Measurements from ENCODE around the gene ASTN1.
"Not testable (repeated sequence)": the region's sequence is repeated elsewhere in the genome, so short reads cannot be mapped to it uniquely, and the experiment has no call there.

The ASTN1 gene

GRCh38 chr1:177080564-177080963, 83.9 kb downstream of the ASTN1 start:
- no peak overlapping the region for H3K9ac ChIP-seq (ENCODE audit: low read length)
- H2AFZ ChIP-seq (ENCODE audit: low read depth, low read length) = no peak overlapping the region
- H3K4me3 ChIP-seq (ENCODE audit: insufficient read depth in 1 of 2, low read depth in 1 of 2, low read length in 2 of 2) = no peak overlapping the region
- WGBS = 66% methylated on average over 4 of the region's 4 CpGs
- no peaks in the 10 kb centered on the region for H3K9me3 ChIP-seq (ENCODE audit: control insufficient read depth, low read length)
- H3K4ac ChIP-seq (ENCODE audit: low read depth in 1 of 2, low read length in 2 of 2) = no peak overlapping the region
- H3K4me1 ChIP-seq (ENCODE audit: control insufficient read depth, insufficient read depth, low read depth, low read length) = peaks cover 11% of the 10 kb centered on the region
- no peaks in the 10 kb centered on the region for H3K79me1 ChIP-seq (replicated peaks; ENCODE audit: low read length, poor library complexity, severe bottlenecking)
- H4K91ac ChIP-seq (ENCODE audit: low read length) = no peak overlapping the region
- no peak overlapping the region for H3K14ac ChIP-seq (ENCODE audit: low read length in 2 of 2)
- H2BK120ac ChIP-seq (ENCODE audit: low read depth, low read length) = no peak overlapping the region
- H2BK12ac ChIP-seq (ENCODE audit: low read length in 2 of 2) = no peak overlapping the region
- no peak overlapping the region for H3K4me2 ChIP-seq (ENCODE audit: low read length, poor library complexity, severe bottlenecking)
- no peak overlapping the region for H3K18ac ChIP-seq (ENCODE audit: low read depth in 1 of 2, low read length in 2 of 2)
- H2BK5ac ChIP-seq (ENCODE audit: low read depth, low read length, poor library complexity, severe bottlenecking) = no peak overlapping the region
- H3K36me3 ChIP-seq (ENCODE audit: control insufficient read depth in 1 of 2, insufficient read depth in 2 of 2, low read depth in 1 of 2, low read length in 2 of 2) = no peaks in the 10 kb centered on the region
- H2BK15ac ChIP-seq (ENCODE audit: low read depth, poor library complexity, severe bottlenecking) = no peak overlapping the region
- H3K27me3 ChIP-seq (ENCODE audit: control insufficient read depth in 1 of 2, insufficient read depth in 1 of 2, low read length in 2 of 2) = no peaks in the 10 kb centered on the region
- H3K27ac ChIP-seq (ENCODE audit: low read length, poor library complexity, severe bottlenecking) = no peak overlapping the region
- H3K23ac ChIP-seq (ENCODE audit: low read length in 2 of 2) = no peak overlapping the region
- no peak overlapping the region for H4K8ac ChIP-seq (ENCODE audit: low read length)
- no peak overlapping the region for H2AK5ac ChIP-seq (ENCODE audit: low read length, severe bottlenecking)
- DNase-seq = no peak

DNA sequence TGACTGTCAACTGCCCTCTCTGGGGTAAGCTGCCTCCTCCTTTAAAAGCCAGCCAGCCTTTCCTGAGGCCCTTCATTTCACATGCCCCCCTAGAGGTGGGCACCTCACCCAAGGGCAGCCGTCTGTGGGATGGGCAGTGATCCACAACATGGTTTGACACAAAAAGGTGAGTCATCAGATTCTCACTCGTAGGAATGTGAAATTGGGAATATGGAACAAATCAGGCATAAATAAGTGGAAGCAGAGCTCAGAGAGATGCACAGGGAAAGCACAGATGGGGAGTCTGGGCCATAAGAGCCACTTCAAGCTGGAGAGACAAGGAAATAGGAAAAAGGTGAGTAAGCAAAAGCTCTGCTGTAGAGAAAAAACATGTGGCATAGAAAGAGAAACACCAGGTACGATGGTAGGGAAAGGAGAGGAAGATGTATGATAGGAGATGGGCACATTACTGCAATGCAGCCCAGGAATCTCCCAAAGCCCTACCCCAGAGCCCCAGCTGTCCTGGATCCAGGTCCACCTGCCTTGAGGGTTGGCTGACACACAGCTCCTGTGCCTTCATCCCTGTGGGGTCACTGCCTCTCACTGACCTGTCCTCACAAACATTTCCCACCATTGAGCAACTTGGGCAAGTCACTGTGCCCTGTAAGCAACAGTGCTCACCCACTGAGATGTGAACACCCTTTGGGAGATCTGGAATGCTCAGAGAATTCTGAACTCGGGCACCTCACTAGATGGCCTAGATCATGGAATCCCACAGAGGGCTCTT, 86.6 kb downstream of the ASTN1 start:
- no peak overlapping the region for H2BK5ac ChIP-seq (ENCODE audit: low read depth, low read length, poor library complexity, severe bottlenecking)

DNA sequence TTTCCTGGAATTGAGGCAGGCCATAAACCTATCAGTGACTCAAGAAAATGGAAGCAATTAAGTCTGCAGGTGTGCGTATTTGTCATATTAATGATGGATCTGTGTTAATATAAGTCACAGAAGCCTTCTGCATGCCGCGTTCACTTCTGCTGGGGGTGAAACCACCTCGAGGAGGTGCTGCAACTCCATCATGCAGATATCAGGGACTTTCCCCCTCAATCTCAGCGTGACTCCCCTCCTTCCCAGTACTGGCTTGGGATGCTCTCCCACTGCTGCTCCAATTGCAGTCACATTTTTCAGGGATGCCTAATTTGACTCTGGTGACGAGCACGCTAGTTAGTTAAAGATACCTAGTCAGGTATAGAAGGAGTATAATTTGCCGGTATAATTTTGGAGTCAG, 87.5 kb downstream of the ASTN1 start:
- H3K9me3 ChIP-seq (ENCODE audit: control insufficient read depth, low read length) = no peaks in the 10 kb centered on the region
- H2AFZ ChIP-seq (ENCODE audit: low read depth, low read length) = no peak overlapping the region
- H2BK5ac ChIP-seq (ENCODE audit: low read depth, low read length, poor library complexity, severe bottlenecking) = peak overlapping the region; percentile 47
- H3K4ac ChIP-seq (ENCODE audit: low read depth in 1 of 2, low read length in 2 of 2) = no peak overlapping the region
- H4K8ac ChIP-seq (ENCODE audit: low read length) = no peak overlapping the region
- no peak for DNase-seq
- no peak overlapping the region for H2BK15ac ChIP-seq (ENCODE audit: low read depth, poor library complexity, severe bottlenecking)
- no peak overlapping the region for H4K91ac ChIP-seq (ENCODE audit: low read length)
- H3K27me3 ChIP-seq (ENCODE audit: control insufficient read depth in 1 of 2, insufficient read depth in 1 of 2, low read length in 2 of 2) = no peaks in the 10 kb centered on the region
- WGBS = 79% methylated on average over 5 of the region's 8 CpGs
- H2BK12ac ChIP-seq (ENCODE audit: low read length in 2 of 2) = no peak overlapping the region
- H3K4me2 ChIP-seq (ENCODE audit: low read length, poor library complexity, severe bottlenecking) = no peak overlapping the region
- H3K4me3 ChIP-seq (ENCODE audit: insufficient read depth in 1 of 2, low read depth in 1 of 2, low read length in 2 of 2) = no peak overlapping the region
- H3K9ac ChIP-seq (ENCODE audit: low read length) = no peak overlapping the region
- no peaks in the 10 kb centered on the region for H3K36me3 ChIP-seq (ENCODE audit: control insufficient read depth in 1 of 2, insufficient read depth in 2 of 2, low read depth in 1 of 2, low read length in 2 of 2)
- no peak overlapping the region for H2BK120ac ChIP-seq (ENCODE audit: low read depth, low read length)
- no peak overlapping the region for H3K14ac ChIP-seq (ENCODE audit: low read length in 2 of 2)
- H3K4me1 ChIP-seq (ENCODE audit: control insufficient read depth, insufficient read depth, low read depth, low read length) = peaks cover 8% of the 10 kb centered on the region
- H3K18ac ChIP-seq (ENCODE audit: low read depth in 1 of 2, low read length in 2 of 2) = no peak overlapping the region
- H3K79me1 ChIP-seq (replicated peaks; ENCODE audit: low read length, poor library complexity, severe bottlenecking) = no peaks in the 10 kb centered on the region
- H2AK5ac ChIP-seq (ENCODE audit: low read length, severe bottlenecking) = peak overlapping the region; percentile 85
- H3K27ac ChIP-seq (ENCODE audit: low read length, poor library complexity, severe bottlenecking) = no peak overlapping the region
- no peak overlapping the region for H3K23ac ChIP-seq (ENCODE audit: low read length in 2 of 2)

More for the DNA sequence above, 86.6 kb downstream of the ASTN1 start:
- Histone ChIP-seq H4K8ac (ENCODE audit: low read length) (no peak overlapping the region), H3K36me3 (ENCODE audit: control insufficient read depth in 1 of 2, insufficient read depth in 2 of 2, low read depth in 1 of 2, low read length in 2 of 2) (no peaks in the 10 kb centered on the region), H3K27ac (ENCODE audit: low read length, poor library complexity, severe bottlenecking) (peak overlapping the region; percentile 50), H3K4me2 (ENCODE audit: low read length, poor library complexity, severe bottlenecking) (no peak overlapping the region), H4K91ac (ENCODE audit: low read length) (no peak overlapping the region), H3K4me3 (ENCODE audit: insufficient read depth in 1 of 2, low read depth in 1 of 2, low read length in 2 of 2) (no peak overlapping the region), H3K4ac (ENCODE audit: low read depth in 1 of 2, low read length in 2 of 2) (no peak overlapping the region), H3K79me1 (replicated peaks; ENCODE audit: low read length, poor library complexity, severe bottlenecking) (no peaks in the 10 kb centered on the region), H2BK15ac (ENCODE audit: low read depth, poor library complexity, severe bottlenecking) (no peak overlapping the region), H3K9ac (ENCODE audit: low read length) (no peak overlapping the region), H3K14ac (ENCODE audit: low read length in 2 of 2) (no peak overlapping the region), H3K4me1 (ENCODE audit: control insufficient read depth, insufficient read depth, low read depth, low read length) (peaks cover 8% of the 10 kb centered on the region), H2BK12ac (ENCODE audit: low read length in 2 of 2) (no peak overlapping the region), H3K27me3 (ENCODE audit: control insufficient read depth in 1 of 2, insufficient read depth in 1 of 2, low read length in 2 of 2) (no peaks in the 10 kb centered on the region), H3K23ac (ENCODE audit: low read length in 2 of 2) (no peak overlapping the region), H2BK120ac (ENCODE audit: low read depth, low read length) (no peak overlapping the region), H2AFZ (ENCODE audit: low read depth, low read length) (no peak overlapping the region), H2AK5ac (ENCODE audit: low read length, severe bottlenecking) (peak overlapping the region; percentile 2), H3K9me3 (ENCODE audit: control insufficient read depth, low read length) (no peaks in the 10 kb centered on the region), H3K18ac (ENCODE audit: low read depth in 1 of 2, low read length in 2 of 2) (no peak overlapping the region)
- 66% methylated on average over 4 of the region's 4 CpGs for WGBS
- no peak for DNase-seq

DNA sequence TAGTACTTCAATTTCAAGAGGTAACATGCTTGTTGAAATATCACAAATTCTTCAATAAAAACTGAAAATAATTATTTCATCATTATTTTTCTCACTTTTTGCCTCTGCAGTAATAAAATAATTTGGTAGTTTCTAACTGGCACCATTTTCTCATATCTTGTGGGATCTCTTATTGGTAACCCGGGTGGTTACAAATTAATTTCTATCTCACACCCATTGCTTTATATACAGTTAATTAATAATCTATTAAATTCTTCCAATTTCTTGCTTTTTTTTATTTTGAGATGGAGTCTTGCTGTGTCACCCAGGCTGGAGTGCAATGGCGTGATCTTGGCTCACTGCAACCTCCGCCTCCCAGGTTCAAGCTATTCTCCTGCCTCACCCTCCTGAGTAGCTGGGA, 89.7 kb downstream of the ASTN1 start:
- not testable (repeated sequence) for H3K27me3 ChIP-seq (ENCODE audit: control insufficient read depth in 1 of 2, insufficient read depth in 1 of 2, low read length in 2 of 2); H2AFZ ChIP-seq (ENCODE audit: low read depth, low read length); H3K9me3 ChIP-seq (ENCODE audit: control insufficient read depth, low read length); H4K8ac ChIP-seq (ENCODE audit: low read length); H2BK12ac ChIP-seq (ENCODE audit: low read length in 2 of 2); H3K36me3 ChIP-seq (ENCODE audit: control insufficient read depth in 1 of 2, insufficient read depth in 2 of 2, low read depth in 1 of 2, low read length in 2 of 2); H3K23ac ChIP-seq (ENCODE audit: low read length in 2 of 2); H3K4me3 ChIP-seq (ENCODE audit: insufficient read depth in 1 of 2, low read depth in 1 of 2, low read length in 2 of 2); H3K4me2 ChIP-seq (ENCODE audit: low read length, poor library complexity, severe bottlenecking); H2BK15ac ChIP-seq (ENCODE audit: low read depth, poor library complexity, severe bottlenecking); H3K14ac ChIP-seq (ENCODE audit: low read length in 2 of 2); H3K18ac ChIP-seq (ENCODE audit: low read depth in 1 of 2, low read length in 2 of 2); H3K79me1 ChIP-seq (replicated peaks; ENCODE audit: low read length, poor library complexity, severe bottlenecking); DNase-seq; H2AK5ac ChIP-seq (ENCODE audit: low read length, severe bottlenecking); H3K9ac ChIP-seq (ENCODE audit: low read length); H3K4me1 ChIP-seq (ENCODE audit: control insufficient read depth, insufficient read depth, low read depth, low read length); H3K4ac ChIP-seq (ENCODE audit: low read depth in 1 of 2, low read length in 2 of 2); H3K27ac ChIP-seq (ENCODE audit: low read length, poor library complexity, severe bottlenecking); H2BK5ac ChIP-seq (ENCODE audit: low read depth, low read length, poor library complexity, severe bottlenecking); H4K91ac ChIP-seq (ENCODE audit: low read length); H2BK120ac ChIP-seq (ENCODE audit: low read depth, low read length)
- WGBS = 87% methylated on average over 2 of the region's 3 CpGs

Data from mesenchymal stem cell (in vitro differentiated cells and primary cell).